Colon (tissue), 2 donors: ENCODE data around the gene TTC28.

Source experiments
- FAIRE-seq: peaks from 2 replicates; lab custom pipeline; 2012; peaks lifted over from hg19 to GRCh38; lab: Jason Lieb, UNC
- donor health status: control.
- donor health status: control.

The TTC28 gene

DNA sequence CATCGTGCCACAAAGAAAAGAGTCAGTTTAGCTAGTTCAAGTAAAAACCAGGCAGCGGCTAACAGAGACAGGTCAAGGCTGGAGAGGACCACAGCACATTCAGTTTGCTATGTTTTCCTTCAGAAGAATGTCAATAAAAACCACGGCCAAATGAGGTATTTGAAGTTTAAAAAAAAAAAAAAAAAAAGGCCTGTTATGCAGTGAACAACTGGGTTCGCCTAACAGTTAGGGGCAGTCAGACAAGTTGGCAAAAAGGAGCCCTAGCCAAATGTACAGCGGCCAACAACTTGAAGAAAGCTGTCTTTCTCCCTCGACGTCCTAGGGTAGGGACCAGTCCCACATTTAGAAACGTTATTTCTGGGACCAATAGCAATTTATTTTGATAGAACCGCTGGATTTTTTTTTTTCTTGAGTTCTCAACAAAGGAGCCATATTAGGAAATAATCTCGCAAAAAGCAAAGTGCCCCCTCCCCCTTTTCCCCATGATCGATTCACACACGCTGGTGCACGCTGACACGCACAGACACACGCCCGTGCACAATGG, 237.8 kb downstream of the TTC28 start:
- FAIRE-seq, result no peak

DNA sequence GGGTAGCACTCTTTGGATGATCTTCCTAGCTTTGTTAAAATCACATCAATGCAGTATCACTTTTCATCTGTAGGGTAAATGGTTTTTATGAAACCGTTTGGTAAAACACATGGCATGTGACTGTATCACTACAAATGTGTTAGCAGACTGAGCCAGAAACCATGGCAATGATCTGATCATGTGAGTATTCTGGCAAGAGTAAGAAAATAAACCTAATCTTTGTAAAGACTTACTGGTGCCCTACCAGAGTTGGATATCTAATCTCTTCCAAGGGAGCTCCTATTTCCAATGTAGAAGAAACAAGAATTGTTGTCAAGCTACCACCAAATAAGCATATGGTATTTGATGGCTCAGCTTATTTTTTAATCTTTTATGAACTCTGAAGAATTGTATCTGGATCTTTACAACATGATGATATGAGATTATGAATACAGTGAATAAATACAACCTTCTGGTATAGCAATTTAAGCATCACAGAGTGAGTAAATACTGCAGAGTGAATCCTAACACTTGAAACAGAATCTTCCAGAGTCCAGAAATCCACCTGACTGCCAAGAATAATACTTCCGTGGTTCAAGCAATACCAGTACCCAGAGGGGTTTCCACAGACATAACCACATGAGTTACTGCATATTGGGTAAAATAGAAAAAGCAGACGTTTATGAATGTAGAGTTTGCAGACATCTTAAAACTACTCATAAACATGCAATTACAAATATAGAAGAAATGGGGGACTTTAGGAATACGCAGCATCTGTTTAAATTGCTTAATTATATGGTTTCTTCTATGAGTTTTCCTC, 238.8 kb downstream of the TTC28 start:
- no peak for FAIRE-seq

GRCh38 chr22:28438183-28438768, 241.4 kb downstream of the TTC28 start:
- FAIRE-seq, result no peak

DNA sequence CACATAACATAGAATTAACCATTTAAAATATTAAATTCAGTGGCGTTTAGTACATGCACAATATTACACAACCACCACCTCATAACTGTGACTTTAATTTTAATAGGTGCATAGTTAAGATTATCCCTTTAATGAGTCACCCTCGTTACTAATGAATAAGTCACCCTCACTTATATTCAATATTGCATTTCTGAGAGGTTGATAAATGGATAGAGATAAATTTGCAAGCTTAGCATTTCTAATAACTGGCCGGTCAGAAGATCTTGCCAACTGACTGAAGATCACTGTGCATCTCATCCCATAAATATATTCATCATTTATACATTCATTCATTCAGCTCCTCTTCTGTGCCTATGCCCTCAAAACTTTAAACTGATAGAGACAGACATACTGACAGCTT, 243.7 kb downstream of the TTC28 start:
- no peak for FAIRE-seq

DNA sequence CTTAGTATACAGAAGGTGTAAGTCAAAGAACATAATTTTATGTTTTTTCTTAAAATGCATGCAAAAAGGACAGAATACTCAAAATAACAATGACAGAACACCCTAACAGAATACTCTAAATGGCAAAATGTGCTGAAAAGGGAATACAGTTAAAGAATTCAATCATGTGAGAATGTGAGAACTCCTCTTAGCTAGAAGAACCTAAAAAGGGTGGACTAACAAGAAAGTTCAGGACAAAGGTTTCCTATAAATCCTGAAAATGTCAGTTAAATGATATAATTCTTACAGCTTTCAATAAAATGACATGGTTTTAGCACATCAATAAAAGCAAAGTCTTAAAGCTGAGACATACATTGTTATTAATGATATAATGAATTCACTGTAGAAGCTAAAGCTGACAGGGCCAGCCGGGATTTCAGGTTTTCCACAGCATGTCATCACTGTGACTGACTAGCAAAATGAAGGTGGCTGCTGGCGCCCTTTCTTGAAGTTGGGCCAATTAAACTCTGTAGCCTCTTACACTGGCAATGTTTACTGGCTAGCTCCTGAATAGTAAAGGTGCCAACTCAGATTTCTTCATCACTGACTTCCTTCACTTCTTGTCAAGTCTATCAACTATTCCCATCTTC, 244.4 kb downstream of the TTC28 start:
- no peak for FAIRE-seq

- no peak for FAIRE-seq
Measured at GRCh38 chr22:28430466-28431025, 249.1 kb downstream of the TTC28 start.

GRCh38 chr22:28429711-28430110, 249.9 kb downstream of the TTC28 start:
- FAIRE-seq, result no peak

DNA sequence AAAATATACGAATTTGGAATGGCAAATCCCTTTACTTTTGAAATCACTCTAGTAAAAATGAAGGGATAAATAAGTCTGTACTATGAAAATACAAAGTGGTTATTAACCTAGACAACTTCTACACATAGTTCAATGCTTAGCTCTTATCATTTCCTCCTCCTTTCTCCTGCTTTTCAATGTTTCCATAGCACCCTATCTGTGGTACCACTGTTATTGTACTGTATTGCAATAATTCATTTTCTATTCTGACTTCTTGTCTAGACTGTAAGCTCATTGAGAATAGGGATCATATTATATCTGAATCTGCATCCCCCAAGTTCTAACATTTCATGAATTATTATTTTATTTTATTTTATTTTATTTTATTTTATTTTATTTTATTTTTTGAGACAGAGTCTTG, 251.4 kb downstream of the TTC28 start:
- FAIRE-seq, result no peak

- FAIRE-seq, result no peak
Measured at GRCh38 chr22:28426346-28427132, 253.1 kb downstream of the TTC28 start.

DNA sequence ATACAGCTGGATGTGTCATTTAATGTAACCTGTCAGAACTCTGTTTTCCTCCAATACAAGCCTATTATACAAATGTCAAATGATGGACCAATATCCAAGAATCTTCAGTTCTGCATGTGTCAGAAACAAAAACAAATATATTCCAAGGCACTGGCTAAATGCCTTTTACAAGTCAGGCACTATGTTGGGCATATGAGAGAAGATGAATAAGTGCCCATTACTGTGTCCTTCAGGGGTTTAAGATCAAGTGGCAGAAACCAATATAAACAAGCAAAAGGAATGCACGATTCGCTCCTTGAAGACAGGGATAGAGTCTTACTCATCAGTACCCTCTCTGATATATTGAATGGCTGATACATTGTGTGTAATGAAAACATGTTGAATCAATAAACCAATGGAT, 254.4 kb downstream of the TTC28 start:
- FAIRE-seq, result no peak

DNA sequence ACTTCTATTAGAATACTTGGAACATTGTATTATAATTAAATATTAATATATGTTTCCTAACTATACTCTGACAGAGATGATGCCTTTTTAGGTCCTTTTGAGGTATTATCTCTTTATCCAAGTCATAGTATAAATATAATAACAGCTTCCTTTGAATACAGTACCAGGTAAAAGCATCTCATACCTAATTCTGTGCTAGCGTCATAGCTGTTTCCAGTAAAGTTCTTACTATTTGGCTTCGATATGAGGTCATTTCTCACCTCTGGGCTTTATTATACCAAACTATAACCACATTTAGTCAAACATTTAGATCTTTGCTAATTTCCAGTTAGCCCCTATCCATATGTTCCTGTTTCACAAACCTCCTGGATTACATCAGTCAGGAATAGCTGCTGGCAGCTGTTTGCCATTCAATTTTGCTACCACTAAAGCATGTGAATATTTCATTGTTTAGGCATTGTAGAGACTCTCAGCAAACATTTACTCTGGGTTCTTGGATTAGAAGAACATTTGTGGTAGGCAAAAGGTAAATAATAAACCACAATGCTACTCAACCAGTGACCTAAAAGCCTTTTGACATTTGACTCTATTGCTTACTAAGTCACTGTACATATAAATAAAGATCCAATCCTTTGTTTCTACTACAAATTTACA, 255.1 kb downstream of the TTC28 start:
- no peak for FAIRE-seq

GRCh38 chr22:28419919-28420318, 259.7 kb downstream of the TTC28 start:
- no peak for FAIRE-seq

DNA sequence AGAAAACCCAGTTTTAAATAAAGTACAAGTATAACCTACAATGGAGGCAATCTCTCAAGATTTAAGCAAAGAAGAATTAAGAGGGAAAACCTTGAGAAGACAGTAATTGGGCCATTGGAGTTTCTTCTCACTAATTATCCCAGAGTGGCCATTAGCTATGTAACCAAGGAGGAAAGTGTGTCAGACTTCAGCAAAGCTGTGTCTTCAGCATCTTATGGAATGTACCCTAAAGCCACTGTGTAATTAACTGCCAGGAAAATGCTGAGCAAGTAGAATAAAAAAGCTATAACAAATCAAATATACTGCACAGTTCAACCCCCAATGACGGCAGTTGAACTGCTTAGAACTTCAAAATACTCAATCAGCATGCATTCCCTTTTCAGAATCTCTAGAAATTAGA, 261.6 kb downstream of the TTC28 start:
- no peak for FAIRE-seq

- no peak for FAIRE-seq
Measured at GRCh38 chr22:28417431-28417830, 262.2 kb downstream of the TTC28 start.

GRCh38 chr22:28414913-28415312, 264.7 kb downstream of the TTC28 start:
- FAIRE-seq, result no peak

DNA sequence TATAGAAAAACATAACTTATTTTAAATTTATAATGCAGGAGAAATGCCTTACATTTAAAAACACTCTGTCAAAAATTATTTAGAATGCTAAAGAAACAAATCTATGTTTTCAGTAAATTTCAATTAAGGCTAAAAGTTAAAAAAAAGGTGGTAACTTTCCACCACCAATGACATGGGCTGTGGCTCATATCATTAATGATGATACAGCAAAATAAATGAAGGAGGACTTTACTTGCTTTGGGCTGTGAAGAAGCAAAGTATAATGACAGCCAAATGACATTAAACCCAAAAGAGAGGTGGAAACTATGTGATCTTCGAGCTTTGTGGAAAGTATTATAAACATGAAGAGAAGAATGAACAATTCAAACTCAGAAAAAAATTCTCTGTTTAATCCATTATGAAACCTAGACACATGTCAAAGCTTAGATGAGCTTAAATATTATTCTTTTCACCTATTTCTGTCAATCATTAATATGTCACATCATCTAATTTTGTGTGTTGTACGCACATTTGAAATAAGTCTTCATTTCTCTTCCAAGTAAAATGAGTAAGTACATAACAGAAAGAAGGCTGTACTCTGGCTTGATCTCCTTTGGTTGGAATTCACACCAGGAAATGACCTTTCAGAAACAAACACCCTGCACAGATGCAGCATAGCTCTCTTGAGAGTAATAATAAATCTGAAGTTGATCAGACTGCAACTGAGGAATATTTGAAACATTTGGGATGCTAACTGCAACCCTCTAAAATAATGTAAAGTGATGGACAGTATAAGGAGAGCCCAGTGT, 265.8 kb downstream of the TTC28 start:
- FAIRE-seq, result no peak

DNA sequence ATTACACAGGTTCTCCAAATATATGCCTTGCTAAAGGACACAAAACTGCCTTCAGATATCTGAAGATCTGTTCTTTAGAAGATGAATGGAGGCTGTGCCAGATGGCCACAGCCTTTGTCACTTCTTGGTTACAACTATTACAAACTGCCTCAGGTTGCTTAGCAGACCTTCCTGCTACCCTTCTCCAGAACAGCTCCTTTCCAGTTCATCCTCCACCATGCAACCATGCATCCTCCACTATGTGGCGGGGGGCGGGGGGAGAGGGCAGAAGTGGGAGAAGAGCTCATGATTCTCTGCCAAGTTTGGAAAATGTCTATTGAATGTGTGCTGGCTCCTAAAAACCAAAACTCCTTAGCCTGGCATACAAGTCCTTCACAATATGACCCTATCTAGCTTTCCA, 267.5 kb downstream of the TTC28 start:
- FAIRE-seq, result no peak

GRCh38 chr22:28411125-28411524, 268.5 kb downstream of the TTC28 start:
- FAIRE-seq, result no peak

- no peak for FAIRE-seq
Measured at GRCh38 chr22:28410050-28410816, 269.4 kb downstream of the TTC28 start.

DNA sequence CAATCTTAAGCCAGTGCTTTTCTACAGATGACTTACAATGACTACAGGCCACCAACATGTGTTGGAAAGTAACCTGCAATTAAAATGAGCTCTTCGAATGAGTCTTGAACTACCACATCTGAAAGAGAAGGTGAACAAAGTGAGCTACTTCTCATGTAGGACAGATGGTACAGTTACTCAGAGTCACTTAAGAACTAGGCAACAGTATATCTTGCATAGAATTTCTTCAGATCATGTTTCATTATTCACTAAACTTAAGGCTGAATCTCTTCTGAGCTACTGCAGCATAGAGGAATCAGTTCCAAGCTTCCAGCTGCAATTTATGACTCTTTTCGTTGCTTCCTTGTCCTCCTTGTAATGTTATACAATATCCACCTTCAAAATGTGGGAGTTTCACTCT, 270.9 kb downstream of the TTC28 start:
- FAIRE-seq, result no peak
